IgD-negative memory B cell (primary cell): ENCODE results near the gene PRKAG1. TPM values are rescaled to one million over a fixed set of nuclear protein-coding genes. Genes with fewer than 3 reads are reported as not detected.

Experiments
- H3K27ac Mint-ChIP-seq, 3 donors: one replicate each; pipeline ENCODE4 v1.8.0; 2020 to 2022; ENCODE audit warnings: mild to moderate bottlenecking in 3 of 3, mixed read lengths in 3 of 3, moderate library complexity in 1 of 3
- H3K27me3 Mint-ChIP-seq: one replicate; pipeline ENCODE4 v1.8.0; 2021; ENCODE audit warnings: mixed read lengths
- H3K36me3 Mint-ChIP-seq: one replicate; pipeline ENCODE4 v1.8.0; 2020; ENCODE audit warnings: mild to moderate bottlenecking, mixed read lengths
- H3K4me1 Mint-ChIP-seq, 3 donors: one replicate each; pipeline ENCODE4 v1.8.0; 2020 to 2022; ENCODE audit warnings: mixed read lengths in 3 of 3, mild to moderate bottlenecking in 1 of 3
- H3K4me3 Mint-ChIP-seq, 4 donors: one replicate each; pipeline ENCODE4 v1.8.0; 2020 to 2022; ENCODE audit warnings: mild to moderate bottlenecking in 4 of 4, mixed read lengths in 4 of 4, moderate library complexity in 3 of 4
- H3K9me3 Mint-ChIP-seq, 3 donors: one replicate each; pipeline ENCODE4 v1.8.0; 2020 to 2021; ENCODE audit warnings: mixed read lengths in 3 of 3, mild to moderate bottlenecking in 1 of 3
- polyA plus RNA-seq: library from polyadenylated mRNA; unstranded; fragments of 300-500 nt; fragmentation: Illumina TruSeq; gene quantifications from one replicate; pipeline ENCODE4 v1.2.3, GENCODE V29; 2021

The PRKAG1 gene
- polyA plus RNA-seq, 1 donor from 2014 or later: 45.6 TPM

DNA sequence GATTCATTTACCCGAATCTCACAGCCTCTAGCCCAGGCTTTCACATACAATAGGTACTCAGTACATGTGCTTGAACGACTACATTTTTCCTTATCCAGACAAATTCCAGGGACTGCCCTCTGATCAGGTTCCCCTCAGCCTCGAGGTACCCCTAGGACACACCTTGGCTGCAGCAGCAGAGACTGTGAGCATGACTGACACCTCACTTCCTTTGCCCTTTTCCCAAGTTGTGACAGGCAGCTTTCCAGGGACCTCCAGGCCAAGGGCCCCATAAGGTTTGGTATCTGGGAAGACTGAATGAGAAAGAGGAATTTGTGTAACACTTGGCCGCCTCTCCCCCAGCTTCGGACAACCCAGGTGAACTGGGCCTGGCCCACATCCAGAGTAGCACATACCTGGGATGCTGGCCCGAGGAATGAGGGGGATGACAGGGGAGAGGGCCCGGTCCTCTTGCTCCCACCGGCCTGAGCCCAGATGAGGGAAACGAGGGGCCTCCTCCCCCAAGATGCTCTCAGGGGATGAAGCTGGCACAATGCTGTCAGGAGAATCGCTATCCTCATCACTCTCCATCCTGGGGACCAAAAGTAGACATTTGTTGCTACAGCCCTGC is 10.2 kb upstream of the PRKAG1 start:
- H3K9me3 Mint-ChIP-seq: no peaks in the 10 kb centered on the region
- H3K4me1 Mint-ChIP-seq: peaks cover 0 to 3% (median 2%) of the 10 kb centered on the region in 3 donors
- peaks cover 4% of the 10 kb centered on the region for H3K36me3 Mint-ChIP-seq
- H3K4me3 Mint-ChIP-seq: no peak overlapping the region
- peak overlapping the region in 1 of 3 donors; percentile 28 for H3K27ac Mint-ChIP-seq
- H3K27me3 Mint-ChIP-seq: no peaks in the 10 kb centered on the region

DNA sequence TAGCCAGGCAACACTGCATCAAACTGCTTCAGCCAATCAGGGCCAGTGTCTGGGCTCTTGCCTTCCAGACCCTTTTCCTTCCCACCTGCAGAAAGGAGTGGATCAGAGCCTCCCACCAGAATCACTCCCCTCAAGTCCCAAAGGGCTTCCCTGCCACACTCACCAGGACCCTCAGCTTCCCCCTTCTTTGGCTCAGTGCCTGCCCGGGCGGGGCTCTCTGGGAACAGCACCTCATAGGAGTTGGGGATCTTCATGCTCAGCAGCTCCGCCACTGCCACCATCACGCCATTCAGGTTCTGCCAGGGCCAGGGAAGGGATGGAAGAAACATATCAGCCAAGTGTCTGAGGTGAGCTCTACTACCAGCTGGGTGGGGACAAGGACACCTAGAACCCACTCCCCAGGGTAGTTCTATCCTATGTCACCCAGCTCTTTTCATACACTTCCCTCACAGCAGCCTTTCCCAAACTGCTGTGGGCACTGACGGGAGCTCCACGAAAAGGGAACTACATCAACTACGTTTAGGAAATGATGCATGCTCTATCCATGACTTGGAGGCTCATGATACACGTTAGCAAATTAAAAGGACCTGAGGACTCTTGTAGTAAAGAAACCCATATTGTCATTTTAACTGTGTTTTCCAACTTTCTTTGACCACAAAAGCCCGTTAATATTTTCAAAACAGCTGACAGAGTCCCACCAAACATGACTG is 9.4 kb upstream of the PRKAG1 start:
- peaks cover 3% of the 10 kb centered on the region for H3K36me3 Mint-ChIP-seq
- H3K27ac Mint-ChIP-seq: peak overlapping the region in 1 of 3 donors; percentile 86
- no peaks in the 10 kb centered on the region for H3K9me3 Mint-ChIP-seq
- H3K27me3 Mint-ChIP-seq: no peaks in the 10 kb centered on the region
- peaks cover 0 to 3% (median 2%) of the 10 kb centered on the region in 3 donors for H3K4me1 Mint-ChIP-seq
- H3K4me3 Mint-ChIP-seq: no peak overlapping the region

DNA sequence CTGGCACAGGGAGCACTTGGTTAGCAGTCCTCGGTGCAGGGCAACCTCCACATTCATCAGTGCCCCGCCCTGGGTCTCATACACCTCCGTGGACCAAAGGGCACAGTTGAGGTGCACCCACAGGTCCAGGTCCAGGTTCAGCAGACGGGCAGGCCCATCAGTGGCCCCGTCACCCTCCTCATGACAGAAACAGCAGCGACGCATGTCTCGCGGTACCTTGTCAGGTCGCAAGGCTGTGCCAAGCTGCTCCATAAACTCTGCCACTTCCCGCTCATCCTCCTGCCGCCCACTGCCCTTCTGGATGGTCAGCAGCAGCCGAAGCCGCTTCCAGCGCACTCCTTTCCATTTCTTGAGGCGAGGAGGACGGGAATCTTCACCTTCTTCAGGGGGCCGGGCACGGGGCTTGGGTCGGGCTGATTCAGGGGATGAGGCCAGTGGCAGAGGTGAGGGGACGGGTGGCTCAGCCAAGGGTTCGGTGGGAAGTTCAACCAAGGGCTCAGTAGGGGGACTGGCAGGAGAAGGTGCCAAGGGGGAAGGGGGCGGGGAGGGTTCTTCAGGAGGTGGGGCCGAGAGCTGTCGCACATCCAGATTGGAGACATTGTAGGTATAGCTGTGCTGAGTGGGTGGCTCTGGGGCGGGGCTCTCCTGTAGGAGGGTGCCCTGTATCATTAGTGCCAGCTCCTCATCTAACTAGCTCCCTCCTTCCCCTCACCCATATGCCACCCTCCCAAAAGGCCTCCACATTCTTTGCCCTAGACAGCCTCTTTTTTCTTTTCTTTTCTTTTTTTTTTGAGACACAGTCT is 8.3 kb upstream of the PRKAG1 start:
- no peaks in the 10 kb centered on the region for H3K27me3 Mint-ChIP-seq
- H3K27ac Mint-ChIP-seq: peak overlapping the region in 2 of 3 donors; percentile 35 to 50

DNA sequence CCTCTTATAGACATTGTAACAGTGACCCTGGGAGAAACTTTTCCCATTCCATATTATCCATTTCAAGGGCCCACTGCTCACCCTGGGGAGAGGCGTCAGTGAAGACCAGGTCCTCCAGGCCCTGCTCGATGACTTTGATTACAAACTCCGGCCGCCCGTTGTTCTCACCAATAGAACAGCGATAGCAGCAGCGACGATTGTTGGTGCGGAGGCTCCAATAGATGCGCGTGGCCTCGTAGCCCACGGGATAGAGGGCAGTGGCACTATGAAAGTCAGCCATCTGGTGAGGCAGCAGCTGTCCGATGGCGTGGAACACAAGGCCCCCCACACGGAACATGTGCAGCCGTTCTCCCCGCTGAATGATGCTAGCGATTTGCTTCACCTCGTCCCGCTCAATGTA is 7.5 kb upstream of the PRKAG1 start:
- Mint-ChIP-seq H3K27ac (peak overlapping the region in 1 of 3 donors; percentile 35), H3K9me3 (no peaks in the 10 kb centered on the region), H3K4me1 (peaks cover 0 to 3% (median 2%) of the 10 kb centered on the region in 3 donors), H3K27me3 (no peaks in the 10 kb centered on the region), H3K36me3 (peaks cover 5% of the 10 kb centered on the region), H3K4me3 (no peak overlapping the region)

More for the DNA sequence above, 8.3 kb upstream of the PRKAG1 start:
- Mint-ChIP-seq H3K36me3 (peaks cover 5% of the 10 kb centered on the region), H3K4me3 (no peak overlapping the region), H3K9me3 (no peaks in the 10 kb centered on the region), H3K4me1 (peaks cover 0 to 3% (median 2%) of the 10 kb centered on the region in 3 donors)

DNA sequence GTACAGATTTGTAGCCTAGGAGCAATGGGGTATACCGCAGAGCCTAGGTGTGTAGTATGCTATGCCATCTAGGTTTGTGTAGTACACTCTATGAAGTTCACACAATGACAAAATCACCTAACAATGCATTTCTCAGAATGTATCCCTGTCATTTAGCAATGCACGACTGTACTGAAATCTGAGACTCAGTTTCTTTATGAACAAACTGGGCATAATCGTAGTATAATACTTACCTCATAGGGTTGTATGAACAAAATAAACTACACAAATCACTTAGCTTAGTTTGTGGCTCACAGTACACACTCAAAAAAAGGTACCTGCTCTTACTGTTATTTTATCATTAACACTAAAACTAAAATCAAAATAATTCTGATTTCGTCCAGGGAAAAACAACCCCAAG is 6.9 kb upstream of the PRKAG1 start:
- H3K27ac Mint-ChIP-seq: peak overlapping the region in 1 of 3 donors; percentile 35

DNA sequence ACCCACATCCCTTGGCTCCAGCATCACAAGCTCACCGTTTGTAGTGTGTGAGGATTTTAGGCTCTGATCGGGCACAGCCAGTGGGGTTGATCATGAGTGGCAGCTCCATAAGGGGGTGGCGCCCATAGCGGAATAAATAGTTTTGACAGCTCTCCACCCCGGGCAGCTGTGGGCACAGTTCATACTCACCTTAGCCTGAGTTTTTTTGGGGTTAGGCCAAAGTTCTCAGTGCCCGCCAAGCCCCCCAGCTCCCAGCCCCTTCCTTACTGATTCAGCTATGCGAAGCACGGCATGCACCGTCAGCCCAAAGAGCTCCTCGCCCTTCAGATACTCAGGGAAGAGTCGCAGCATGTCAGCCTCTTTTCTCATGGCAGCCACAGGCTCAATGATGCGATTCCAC is 6.0 kb upstream of the PRKAG1 start:
- Mint-ChIP-seq H3K9me3 (no peaks in the 10 kb centered on the region), H3K4me3 (no peak overlapping the region), H3K36me3 (peaks cover 5% of the 10 kb centered on the region), H3K27ac (peak overlapping the region in 2 of 3 donors; percentile 28 to 75), H3K27me3 (no peaks in the 10 kb centered on the region), H3K4me1 (peaks cover 4 to 9% (median 5%) of the 10 kb centered on the region in 3 donors)

More for the DNA sequence above, 6.9 kb upstream of the PRKAG1 start:
- H3K27me3 Mint-ChIP-seq: no peaks in the 10 kb centered on the region
- peaks cover 0 to 3% (median 2%) of the 10 kb centered on the region in 3 donors for H3K4me1 Mint-ChIP-seq
- H3K9me3 Mint-ChIP-seq: no peaks in the 10 kb centered on the region
- no peak overlapping the region for H3K4me3 Mint-ChIP-seq
- H3K36me3 Mint-ChIP-seq: peaks cover 5% of the 10 kb centered on the region

DNA sequence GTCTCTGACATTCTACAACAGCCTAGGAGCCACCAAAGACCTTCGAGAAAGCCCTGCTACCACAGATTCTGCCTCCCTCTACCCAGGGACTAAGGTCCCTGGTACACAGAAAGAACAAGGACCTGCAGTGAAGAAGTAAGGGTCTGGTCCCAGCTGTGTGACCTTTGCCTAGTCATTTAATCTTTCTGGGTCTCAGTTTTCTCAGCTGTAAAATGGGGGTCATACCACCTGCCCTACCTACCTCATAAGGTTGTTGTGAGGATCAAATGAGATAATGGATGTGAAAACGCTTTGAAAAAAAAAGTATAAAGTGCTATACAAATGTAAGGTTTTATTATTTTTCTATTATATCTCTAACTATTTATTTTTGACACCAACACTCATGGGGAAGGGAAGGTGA is 5.2 kb upstream of the PRKAG1 start:
- Mint-ChIP-seq H3K27me3 (no peaks in the 10 kb centered on the region), H3K4me1 (peaks cover 7 to 14% (median 10%) of the 10 kb centered on the region in 3 donors), H3K9me3 (no peaks in the 10 kb centered on the region), H3K36me3 (peaks cover 5% of the 10 kb centered on the region), H3K4me3 (no peak overlapping the region), H3K27ac (peak overlapping the region; percentile 16 to 40 (median 39))

DNA sequence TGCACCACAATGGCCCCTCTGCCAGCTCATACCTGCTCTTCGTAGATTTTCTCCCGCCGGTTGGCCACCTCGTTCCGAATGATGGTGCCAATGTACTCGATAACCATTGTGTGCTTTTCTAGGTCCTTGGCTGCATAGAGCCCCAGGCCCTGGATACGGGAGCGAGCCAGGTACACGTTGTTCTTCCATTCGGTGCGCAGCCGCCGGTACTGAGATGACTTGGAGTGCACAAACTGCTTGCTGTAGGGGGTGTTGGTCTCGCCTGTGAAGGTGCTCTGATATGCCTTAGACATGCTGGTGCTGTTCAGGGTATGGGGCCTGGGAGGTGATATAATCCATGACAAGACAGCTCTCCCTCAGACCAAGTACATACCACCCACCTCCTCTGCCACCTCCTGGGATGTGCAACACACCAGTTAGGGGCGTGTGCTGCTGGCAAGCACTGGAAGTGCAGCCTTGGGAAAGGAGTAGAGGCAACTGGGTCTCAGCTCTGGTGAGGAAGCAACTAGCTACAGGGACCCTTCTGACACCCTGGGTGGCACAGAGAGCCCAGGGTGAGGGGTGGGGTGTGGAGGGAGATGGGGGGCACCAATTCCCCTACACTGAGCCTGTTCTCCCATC is 4.1 kb upstream of the PRKAG1 start:
- H3K4me3 Mint-ChIP-seq: peak overlapping the region in 1 of 4 donors; percentile 44
- H3K27me3 Mint-ChIP-seq: no peaks in the 10 kb centered on the region
- peaks cover 4% of the 10 kb centered on the region for H3K36me3 Mint-ChIP-seq
- H3K27ac Mint-ChIP-seq: peak overlapping the region in 2 of 3 donors; percentile 75 to 77
- H3K4me1 Mint-ChIP-seq: peaks cover 11 to 20% (median 14%) of the 10 kb centered on the region in 3 donors
- no peaks in the 10 kb centered on the region for H3K9me3 Mint-ChIP-seq

DNA sequence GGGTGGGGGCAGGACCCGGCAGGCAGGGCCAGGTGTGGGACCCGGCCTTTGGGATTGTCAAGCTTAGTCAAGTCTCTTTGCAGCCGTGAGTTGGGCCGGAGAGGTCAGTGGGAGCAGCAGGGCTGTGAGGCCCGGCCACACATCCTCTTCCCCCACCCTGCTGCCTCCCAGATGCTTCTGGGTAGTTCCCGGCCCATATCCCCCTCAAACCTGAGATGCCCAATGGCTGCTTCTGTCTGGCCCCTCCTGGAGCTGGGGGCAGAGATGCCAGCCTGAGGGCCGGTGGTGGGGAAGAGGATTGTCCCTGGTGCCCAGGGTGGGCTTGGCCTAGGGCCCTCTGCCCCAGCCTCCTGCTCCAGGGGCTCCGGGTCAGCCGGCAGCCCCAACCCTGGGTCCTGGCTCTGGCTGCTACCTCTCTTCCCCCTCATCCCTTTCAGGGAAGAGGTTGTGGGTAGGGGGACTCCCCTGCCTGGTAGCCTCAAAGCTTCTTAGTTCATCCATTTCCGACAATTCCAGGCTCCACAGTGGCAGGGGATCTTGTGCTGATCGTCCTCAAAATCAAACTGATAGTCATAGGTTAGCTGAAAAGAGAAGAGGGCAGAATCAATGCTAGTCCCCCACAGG is 2.8 kb upstream of the PRKAG1 start:
- Mint-ChIP-seq H3K36me3 (peaks cover 4% of the 10 kb centered on the region), H3K27ac (peak overlapping the region; percentile 75 to 77 (median 76)), H3K4me1 (peaks cover 15 to 29% (median 21%) of the 10 kb centered on the region in 3 donors), H3K9me3 (no peaks in the 10 kb centered on the region), H3K4me3 (peak overlapping the region in 2 of 4 donors; percentile 44 to 60), H3K27me3 (no peaks in the 10 kb centered on the region)

DNA sequence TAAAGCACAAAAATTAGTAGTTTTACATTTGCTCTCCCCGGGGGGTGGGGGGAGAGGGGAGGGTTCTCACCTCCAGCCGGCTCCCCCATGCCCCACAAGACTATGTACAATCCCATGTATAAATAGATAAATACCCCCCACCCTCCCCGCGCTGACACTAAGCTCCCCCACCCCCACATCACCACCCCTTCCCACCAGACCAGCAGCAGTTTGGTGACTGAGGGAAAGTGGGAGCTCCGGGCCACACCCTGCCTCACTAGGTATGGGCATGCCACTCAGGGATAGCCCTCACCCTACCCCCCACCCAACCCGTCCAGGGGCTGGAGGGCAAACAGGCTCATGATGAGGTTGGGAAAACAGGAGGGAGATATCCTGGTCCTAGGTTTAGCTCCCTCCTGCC is 1.9 kb upstream of the PRKAG1 start:
- Mint-ChIP-seq H3K4me3 (no peak overlapping the region), H3K4me1 (peaks cover 15 to 29% (median 28%) of the 10 kb centered on the region in 3 donors), H3K27me3 (no peaks in the 10 kb centered on the region), H3K27ac (peak overlapping the region in 2 of 3 donors; percentile 53 to 77), H3K9me3 (no peaks in the 10 kb centered on the region), H3K36me3 (peaks cover 4% of the 10 kb centered on the region)

DNA sequence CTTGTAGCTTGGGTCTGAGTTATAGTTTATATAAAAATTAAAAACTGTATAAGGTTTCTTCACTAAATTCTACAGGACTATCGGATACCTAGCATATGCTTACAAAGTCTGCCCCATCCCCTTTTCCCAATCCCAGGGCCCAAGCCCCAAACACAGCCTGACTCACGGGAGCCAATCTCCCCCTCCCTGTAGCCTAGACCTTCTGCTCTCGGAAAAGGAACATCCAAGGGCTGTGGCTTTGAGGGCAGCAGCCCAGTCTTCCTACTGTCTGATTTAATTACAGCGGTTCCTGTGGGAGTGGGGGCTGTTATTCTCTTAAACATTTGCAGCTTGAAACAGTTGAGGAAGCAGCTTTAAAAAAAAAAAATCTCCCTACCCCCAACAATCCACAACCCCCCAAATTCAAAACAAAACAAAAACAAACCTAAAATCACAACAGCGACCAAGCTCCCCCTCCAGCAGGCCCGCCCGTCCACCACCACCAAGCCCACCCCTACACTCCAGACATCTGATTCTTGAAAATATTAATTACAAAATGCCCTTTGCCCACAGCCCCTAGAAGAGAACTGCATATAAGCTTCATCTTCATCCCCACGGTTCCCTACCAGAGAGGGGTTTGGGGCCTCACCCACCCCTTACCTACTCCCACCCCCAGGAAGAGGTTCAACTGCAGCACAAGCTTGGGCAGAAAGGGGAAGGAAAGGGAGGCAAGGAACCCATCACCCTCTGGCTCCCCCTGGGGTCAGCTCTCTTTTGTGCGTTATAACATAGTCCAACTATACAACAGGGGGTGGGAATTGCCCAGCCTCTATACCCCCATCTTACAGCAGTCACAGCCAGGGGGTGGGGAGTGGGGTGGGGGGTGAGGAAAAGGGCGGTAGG is 1.1 kb upstream of the PRKAG1 start:
- H3K27ac Mint-ChIP-seq: peak overlapping the region; percentile 96 to 100 (median 98)
- no peaks in the 10 kb centered on the region for H3K9me3 Mint-ChIP-seq
- peaks cover 4% of the 10 kb centered on the region for H3K36me3 Mint-ChIP-seq
- peak overlapping the region; percentile 62 to 97 (median 84) for H3K4me3 Mint-ChIP-seq
- no peaks in the 10 kb centered on the region for H3K27me3 Mint-ChIP-seq
- peaks cover 18 to 33% (median 32%) of the 10 kb centered on the region in 3 donors for H3K4me1 Mint-ChIP-seq

DNA sequence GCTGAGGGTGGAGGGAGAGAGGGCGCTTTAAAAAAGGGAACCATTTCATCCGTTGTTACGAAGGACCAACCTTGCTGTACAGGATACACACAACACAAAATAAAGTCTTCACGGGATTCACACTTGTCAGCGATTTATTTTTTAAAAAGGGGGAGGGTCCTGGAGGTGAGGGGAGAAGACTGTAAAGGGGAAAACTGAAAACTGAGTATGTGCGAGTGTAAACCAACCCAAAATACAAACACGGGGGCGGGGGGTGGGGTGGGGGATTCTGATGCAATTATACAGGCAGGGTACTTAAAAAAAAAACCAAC is 499 bp upstream of the PRKAG1 start:
- Mint-ChIP-seq H3K4me3 (peak overlapping the region; percentile 89 to 97 (median 94)), H3K27ac (peak overlapping the region; percentile 98 to 100 (median 99)), H3K9me3 (no peaks in the 10 kb centered on the region), H3K27me3 (no peaks in the 10 kb centered on the region), H3K36me3 (peaks cover 6% of the 10 kb centered on the region), H3K4me1 (peaks cover 18 to 33% (median 32%) of the 10 kb centered on the region in 3 donors)

DNA sequence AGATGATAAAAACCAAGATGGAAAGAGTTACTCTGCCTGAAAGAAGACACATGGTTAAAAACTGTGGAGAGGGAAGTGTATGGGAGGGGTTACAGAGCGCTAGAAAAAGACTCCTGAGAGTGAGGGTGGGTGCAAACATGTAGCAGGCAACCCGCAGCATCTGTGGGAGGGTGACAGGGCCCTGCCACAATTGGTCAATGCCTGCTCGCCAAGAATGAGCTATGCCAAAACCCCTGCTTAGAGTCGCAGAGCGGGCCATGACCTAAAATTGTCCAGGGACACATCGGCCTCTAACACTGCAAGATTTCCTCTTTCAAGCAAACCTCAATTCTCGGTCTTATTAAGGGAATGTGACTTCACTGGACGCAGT is 700 bp downstream of the PRKAG1 start:
- peak overlapping the region; percentile 98 to 100 (median 99) for H3K27ac Mint-ChIP-seq
- H3K9me3 Mint-ChIP-seq: no peaks in the 10 kb centered on the region
- peaks cover 6% of the 10 kb centered on the region for H3K36me3 Mint-ChIP-seq
- H3K27me3 Mint-ChIP-seq: no peaks in the 10 kb centered on the region
- H3K4me1 Mint-ChIP-seq: peaks cover 18 to 33% (median 32%) of the 10 kb centered on the region in 3 donors
- H3K4me3 Mint-ChIP-seq: peak overlapping the region; percentile 89 to 97 (median 94)
